Measurements from ENCODE around the gene GNG5. TPM values are rescaled to one million over a fixed set of nuclear protein-coding genes. Genes with fewer than 3 reads are reported as not detected.

GNG5 gene
- 66.5 and 80.7 TPM in 2 replicates for total RNA-seq

DNA sequence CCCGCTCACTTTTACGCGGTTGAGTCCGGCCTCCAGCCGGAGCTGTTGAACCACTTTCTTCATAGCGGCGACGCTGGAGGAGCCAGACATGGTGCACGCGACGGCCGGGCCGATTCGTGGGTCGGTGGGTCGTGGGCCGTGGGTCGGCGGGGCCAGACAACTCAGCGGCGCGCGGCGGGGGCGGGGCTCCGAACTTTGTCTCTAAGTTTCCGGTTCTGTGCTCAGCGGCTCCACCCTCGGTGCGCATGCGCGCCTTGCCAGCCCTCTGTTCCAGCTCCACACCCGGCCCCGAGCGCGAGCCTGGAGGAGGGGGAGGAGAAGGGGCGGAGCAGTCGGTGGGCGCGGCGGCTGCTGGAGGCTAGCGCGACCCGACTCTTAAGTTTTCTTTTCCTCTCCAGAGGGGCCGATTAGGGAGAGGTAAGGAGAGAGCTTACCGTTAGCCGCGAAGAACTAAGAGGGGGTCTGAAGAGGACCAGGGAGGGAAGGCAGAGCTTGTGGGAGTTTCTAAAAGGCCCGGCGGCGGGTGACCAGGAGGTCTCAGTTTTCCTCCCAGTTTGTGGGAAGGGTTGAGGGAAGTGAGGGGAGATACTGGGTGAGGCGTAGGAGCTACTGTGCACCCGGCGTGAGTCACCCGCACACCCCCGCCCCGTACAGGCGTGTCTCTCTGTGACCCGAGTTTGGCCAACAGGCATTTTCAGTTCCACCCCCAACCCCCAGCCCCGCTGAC is at the start of gene GNG5, which contains the start of gene SPATA1:
TSS of gene GNG5 (minus strand) at position 580 of the 727 bp plus-strand sequence. CDS start at position 90, 490 bp downstream.
TSS of gene SPATA1 (plus strand) at position 385 of the 727 bp plus-strand sequence. CDS start 9,974 bp downstream, outside the sequence.

GRCh38 chr1:84478876-84479868 is 27.2 kb downstream of the GNG5 start, which contains the start of gene RPF1:
Gene RPF1, plus strand, starts transcription at chr1:84479266. Its CDS starts 16 bp downstream, at chr1:84479282.

Other genes starting within 250 kb of the GNG5 start
- 0.58 and 2.5 TPM in 2 replicates for gene SAMD13, start 204.9 kb downstream of the GNG5 start, total RNA-seq
- gene DNASE2B, start 108.1 kb downstream of the GNG5 start, total RNA-seq: 0.18 TPM in 1 of 2 replicates, not detected in the other
- gene RPF1, start 27.3 kb downstream of the GNG5 start, total RNA-seq: 42.1 and 45.2 TPM in 2 replicates
- not detected in 2 replicates for gene SPATA1, start 195 bp downstream of the GNG5 start, total RNA-seq
- gene CTBS, start 67.9 kb upstream of the GNG5 start, total RNA-seq: 13.5 and 14.2 TPM in 2 replicates
- 12.4 and 19.7 TPM in 2 replicates for gene SSX2IP, start 183.9 kb upstream of the GNG5 start, total RNA-seq

Measured in myometrial cell (primary cell).